Activated CD8-positive, alpha-beta memory T cell treated with anti-CD3 and anti-CD28 coated beads, Interleukin-2, amount 50 U/mL, for 1 hour (primary cell): ENCODE data around the gene BTBD7.

Experiments used
- DNase-seq: peaks from one replicate; pipeline ENCODE4 v3.0.0-alpha.2; 2020; ENCODE audit errors: extremely low read depth

The BTBD7 gene

GRCh38 chr14:93305725-93306418, 27.0 kb downstream of the BTBD7 start:
- DNase-seq = no peak

GRCh38 chr14:93304771-93305170, 28.1 kb downstream of the BTBD7 start:
- DNase-seq = no peak

GRCh38 chr14:93303659-93304058, 29.2 kb downstream of the BTBD7 start:
- DNase-seq = no peak

GRCh38 chr14:93302688-93303581, 29.9 kb downstream of the BTBD7 start:
- DNase-seq = no peak

GRCh38 chr14:93301821-93302447, 30.9 kb downstream of the BTBD7 start:
- DNase-seq = no peak

GRCh38 chr14:93299866-93300265, 33.0 kb downstream of the BTBD7 start:
- DNase-seq = no peak

GRCh38 chr14:93299416-93299815, 33.4 kb downstream of the BTBD7 start:
- no peak for DNase-seq

- no peak for DNase-seq
Observed at GRCh38 chr14:93295541-93296220, 37.2 kb downstream of the BTBD7 start.

- no peak for DNase-seq
Observed at GRCh38 chr14:93286212-93286890, 46.5 kb downstream of the BTBD7 start.

- DNase-seq = no peak
Observed at GRCh38 chr14:93285044-93285443, 47.8 kb downstream of the BTBD7 start.

GRCh38 chr14:93281937-93282336, 50.9 kb downstream of the BTBD7 start:
- no peak for DNase-seq

- DNase-seq = no peak
Observed at GRCh38 chr14:93280743-93281142, 52.1 kb downstream of the BTBD7 start.

GRCh38 chr14:93276031-93276716, 56.7 kb downstream of the BTBD7 start:
- DNase-seq = no peak

- no peak for DNase-seq
Observed at GRCh38 chr14:93274055-93274806, 58.6 kb downstream of the BTBD7 start.

GRCh38 chr14:93271111-93271510, 61.7 kb downstream of the BTBD7 start:
- no peak for DNase-seq

- DNase-seq = no peak
Observed at GRCh38 chr14:93269341-93270068, 63.3 kb downstream of the BTBD7 start.

- no peak for DNase-seq
Observed at GRCh38 chr14:93268406-93268805, 64.4 kb downstream of the BTBD7 start.

- DNase-seq = no peak
Observed at GRCh38 chr14:93267149-93267711, 65.6 kb downstream of the BTBD7 start.

- DNase-seq = no peak
Observed at GRCh38 chr14:93266127-93266526, 66.7 kb downstream of the BTBD7 start.
